ENCODE data around the gene WHRN.

Gene WHRN

DNA sequence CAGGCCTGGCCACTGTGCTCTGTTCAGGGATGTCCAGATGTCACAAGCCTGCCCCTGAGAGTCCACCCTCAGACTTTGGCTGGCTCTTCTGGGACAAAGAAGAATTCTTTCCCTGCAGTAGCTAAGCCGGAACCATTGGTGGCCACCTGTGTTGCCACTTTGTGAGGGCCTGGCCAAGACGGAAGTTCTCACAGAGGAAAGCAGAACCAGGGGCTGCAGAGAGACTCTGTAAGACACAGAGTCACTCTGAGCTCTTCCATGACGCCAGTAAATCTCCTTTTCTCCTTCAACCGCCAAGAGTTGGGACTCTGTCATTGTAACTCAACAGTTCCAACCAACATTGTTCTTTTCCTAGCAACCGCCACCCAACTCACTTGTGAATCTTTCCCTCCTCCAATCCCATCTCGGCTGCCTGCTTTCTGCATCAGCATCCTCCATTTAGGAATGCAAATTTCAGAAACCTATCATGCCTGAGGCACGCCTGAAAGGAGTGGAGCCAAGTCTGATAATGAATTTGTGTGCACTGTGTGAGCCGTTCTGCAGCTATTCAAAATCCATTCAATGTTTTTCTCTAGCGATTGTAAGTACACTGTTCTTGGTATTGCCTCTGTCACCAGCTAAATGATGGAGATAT, 44.5 kb upstream of the WHRN start:
- TF ChIP-seq SIN3A (IDR thresholded peaks at IDR 0.05; ENCODE audit: borderline replicate concordance, insufficient read depth, low read length) (no peak), FOXP2 (optimal IDR thresholded peaks at IDR 0.05; ENCODE audit: borderline replicate concordance, extremely low read depth, extremely low read length, insufficient read depth) (no peak), REST (IDR thresholded peaks at IDR 0.05; ENCODE audit: insufficient read depth in 1 of 2, low read depth in 2 of 2, low read length in 2 of 2) (no peak), POLR2AphosphoS5 (IDR thresholded peaks at IDR 0.05; ENCODE audit: low read depth, low read length) (no peak), TAF1 (IDR thresholded peaks at IDR 0.05; ENCODE audit: borderline replicate concordance, insufficient read depth, low read length) (no peak)

- no peak for TF ChIP-seq SIN3A (IDR thresholded peaks at IDR 0.05; ENCODE audit: borderline replicate concordance, insufficient read depth, low read length)
- no peak for TF ChIP-seq TAF1 (IDR thresholded peaks at IDR 0.05; ENCODE audit: borderline replicate concordance, insufficient read depth, low read length)
- TF ChIP-seq POLR2AphosphoS5 (IDR thresholded peaks at IDR 0.05; ENCODE audit: low read depth, low read length), result no peak
- TF ChIP-seq REST (IDR thresholded peaks at IDR 0.05; ENCODE audit: insufficient read depth in 1 of 2, low read depth in 2 of 2, low read length in 2 of 2), result no peak
- no peak for TF ChIP-seq FOXP2 (optimal IDR thresholded peaks at IDR 0.05; ENCODE audit: borderline replicate concordance, extremely low read depth, extremely low read length, insufficient read depth)
Measured at GRCh38 chr9:114546851-114547250, 41.6 kb upstream of the WHRN start.

GRCh38 chr9:114545055-114545454, 39.8 kb upstream of the WHRN start:
- TF ChIP-seq FOXP2 (optimal IDR thresholded peaks at IDR 0.05; ENCODE audit: borderline replicate concordance, extremely low read depth, extremely low read length, insufficient read depth) (no peak), POLR2AphosphoS5 (IDR thresholded peaks at IDR 0.05; ENCODE audit: low read depth, low read length) (no peak), TAF1 (IDR thresholded peaks at IDR 0.05; ENCODE audit: borderline replicate concordance, insufficient read depth, low read length) (no peak), SIN3A (IDR thresholded peaks at IDR 0.05; ENCODE audit: borderline replicate concordance, insufficient read depth, low read length) (no peak), REST (IDR thresholded peaks at IDR 0.05; ENCODE audit: insufficient read depth in 1 of 2, low read depth in 2 of 2, low read length in 2 of 2) (no peak)

DNA sequence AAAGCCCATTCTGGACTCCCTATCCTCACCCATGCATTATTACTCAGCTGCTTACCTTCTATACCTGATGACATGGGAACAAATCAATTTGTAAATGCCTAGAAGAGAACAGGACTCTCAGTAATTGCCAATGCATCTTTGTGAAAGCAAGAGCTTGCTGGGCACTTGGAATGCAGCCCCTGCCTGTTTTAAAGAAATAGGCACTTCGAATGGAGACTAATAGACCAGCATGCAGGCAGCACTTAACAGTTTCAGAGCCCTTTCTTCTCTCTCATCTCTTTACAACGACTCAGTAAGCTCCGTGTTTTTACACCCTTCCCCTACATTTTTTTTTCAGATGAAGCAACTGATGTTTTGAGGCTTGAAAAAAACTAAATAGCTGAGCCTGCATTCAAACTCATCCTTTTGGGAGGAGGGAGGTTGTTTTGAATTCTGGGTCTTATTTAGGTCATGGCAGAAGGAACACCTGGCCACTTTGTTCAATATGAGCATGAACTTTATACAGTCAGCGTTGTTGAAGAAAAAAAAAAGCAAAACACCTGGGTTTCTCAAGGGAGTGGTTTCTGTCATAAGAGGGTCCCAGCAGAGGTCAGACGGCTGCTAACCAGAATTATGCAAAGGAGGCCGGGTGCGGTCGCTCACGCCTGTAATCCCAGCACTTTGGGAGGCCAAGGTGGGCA, 34.6 kb upstream of the WHRN start:
- TF ChIP-seq TAF1 (IDR thresholded peaks at IDR 0.05; ENCODE audit: borderline replicate concordance, insufficient read depth, low read length), result no peak
- no peak for TF ChIP-seq FOXP2 (optimal IDR thresholded peaks at IDR 0.05; ENCODE audit: borderline replicate concordance, extremely low read depth, extremely low read length, insufficient read depth)
- TF ChIP-seq REST (IDR thresholded peaks at IDR 0.05; ENCODE audit: insufficient read depth in 1 of 2, low read depth in 2 of 2, low read length in 2 of 2), result no peak
- TF ChIP-seq POLR2AphosphoS5 (IDR thresholded peaks at IDR 0.05; ENCODE audit: low read depth, low read length), result no peak
- TF ChIP-seq SIN3A (IDR thresholded peaks at IDR 0.05; ENCODE audit: borderline replicate concordance, insufficient read depth, low read length), result no peak
